ENCODE data around the gene HDAC7.

Gene HDAC7

DNA sequence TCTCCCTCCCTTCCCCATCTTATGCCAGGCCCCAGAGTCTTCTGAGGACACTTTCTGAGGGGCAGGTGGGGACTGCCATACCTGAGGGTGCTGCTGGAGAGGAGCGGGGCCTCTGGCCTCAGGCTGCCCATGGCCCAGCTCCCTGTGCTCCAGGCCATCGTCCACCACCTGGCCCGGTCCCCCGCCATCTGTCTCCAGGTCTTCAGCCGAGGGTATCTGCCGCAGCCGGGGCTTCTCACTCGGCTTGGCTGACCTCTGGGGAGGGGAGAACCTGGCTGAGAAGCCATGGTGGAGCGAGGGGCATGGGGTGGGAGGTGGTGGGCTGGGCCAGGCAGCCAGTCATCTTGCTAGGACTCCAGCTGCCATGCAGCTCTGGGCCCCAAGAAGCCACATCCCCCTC lies 25.0 kb downstream of the HDAC7 start:
- Histone ChIP-seq H3K9me3 (ENCODE audit: control extremely low read depth in 1 of 5, control insufficient read depth in 4 of 5, insufficient read depth in 2 of 5, low read depth in 1 of 5, low read length in 4 of 5) (no peaks in the 10 kb centered on the region), H3K27ac (ENCODE audit: insufficient read depth in 1 of 2, low read depth in 1 of 2, low read length in 2 of 2, poor library complexity in 1 of 2, severe bottlenecking in 2 of 2) (peak overlapping the region in 1 of 2 experiments; percentile 34), H3K4me3 (ENCODE audit: control insufficient read depth in 1 of 7, extremely low read depth in 1 of 7, insufficient read depth in 4 of 7, low read depth in 2 of 7, low read length in 6 of 7) (no peak overlapping the region), H3K36me3 (ENCODE audit: control insufficient read depth in 4 of 4, insufficient read depth in 4 of 4, low read length in 3 of 4) (peaks cover 7 to 92% (median 72%) of the 10 kb centered on the region in 4 experiments), H3K4me1 (ENCODE audit: control extremely low read depth in 1 of 4, control insufficient read depth in 4 of 4, insufficient read depth in 4 of 4, low read length in 3 of 4) (peaks cover 0 to 22% (median 15%) of the 10 kb centered on the region in 4 experiments), H3K27me3 (replicated peaks in 2 of 5; ENCODE audit: control insufficient read depth in 4 of 5, insufficient read depth in 5 of 5, low read length in 4 of 5) (no peaks in the 10 kb centered on the region)
- POLR2A ChIA-PET: no interaction called here
- no peak for DNase-seq
- WGBS (ENCODE audit: insufficient coverage): 92% methylated on average over 2 of the region's 9 CpGs
- CTCF ChIA-PET: interaction anchor here (0.6 to 49.5 kb wide), 8 partner anchors 12 to 79 kb away, joined by 3 to 1391 read pairs (median 4); no protein-coding TSS in a partner anchor

DNA sequence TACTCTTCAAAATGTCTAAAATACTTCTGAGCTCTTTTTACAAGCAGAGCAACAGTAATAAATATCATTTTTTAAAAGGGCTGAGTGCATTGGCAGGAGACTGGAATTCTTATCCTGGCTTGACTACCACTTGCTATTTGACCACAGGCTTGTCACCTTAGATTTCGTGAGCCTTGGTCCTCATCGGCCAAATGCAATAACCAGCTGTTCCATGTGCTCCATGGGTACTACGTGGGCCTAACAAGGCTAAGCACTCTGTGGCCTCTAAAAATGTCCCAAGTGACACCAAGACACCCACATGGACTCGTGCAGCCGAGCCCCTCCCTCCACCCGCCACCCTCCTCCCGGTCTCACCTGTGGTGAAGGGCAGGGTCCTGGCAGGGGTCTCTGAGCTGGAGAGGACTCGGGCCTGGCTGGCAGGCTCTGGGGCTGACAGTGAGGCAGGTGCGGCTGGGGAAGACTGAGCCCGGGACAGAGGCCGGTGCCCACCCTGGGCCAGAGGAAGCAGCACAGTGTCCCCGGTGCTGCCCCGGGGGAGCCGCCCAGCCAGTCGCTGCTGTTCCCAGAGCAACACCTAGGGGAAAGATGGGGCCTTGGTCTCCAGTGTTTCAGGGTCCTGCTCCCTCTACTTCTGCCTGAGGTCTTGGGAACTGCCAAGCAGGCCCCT lies 26.6 kb downstream of the HDAC7 start:
- no peak overlapping the region for H3K27ac ChIP-seq (ENCODE audit: insufficient read depth in 1 of 2, low read depth in 1 of 2, low read length in 2 of 2, poor library complexity in 1 of 2, severe bottlenecking in 2 of 2)
- POLR2A ChIA-PET: interaction anchor here (0.5 kb wide), 1 partner anchor 61 kb away, joined by 5 read pairs; no protein-coding TSS in a partner anchor
- H3K4me3 ChIP-seq (ENCODE audit: control insufficient read depth in 1 of 7, extremely low read depth in 1 of 7, insufficient read depth in 4 of 7, low read depth in 2 of 7, low read length in 6 of 7): no peak overlapping the region
- 100% methylated on average over 6 of the region's 15 CpGs for WGBS (ENCODE audit: insufficient coverage)
- H3K27me3 ChIP-seq (replicated peaks in 2 of 5; ENCODE audit: control insufficient read depth in 4 of 5, insufficient read depth in 5 of 5, low read length in 4 of 5): no peaks in the 10 kb centered on the region
- no peak for DNase-seq
- H3K36me3 ChIP-seq (ENCODE audit: control insufficient read depth in 4 of 4, insufficient read depth in 4 of 4, low read length in 3 of 4): peaks cover 13 to 96% (median 79%) of the 10 kb centered on the region in 4 experiments
- CTCF ChIA-PET: interaction anchor here (0.6 to 49.5 kb wide), 11 partner anchors 8 to 79 kb away, joined by 3 to 1391 read pairs (median 3); partner anchors contain the start of gene RAPGEF3
- H3K9me3 ChIP-seq (ENCODE audit: control extremely low read depth in 1 of 5, control insufficient read depth in 4 of 5, insufficient read depth in 2 of 5, low read depth in 1 of 5, low read length in 4 of 5): no peaks in the 10 kb centered on the region
- H3K4me1 ChIP-seq (ENCODE audit: control extremely low read depth in 1 of 4, control insufficient read depth in 4 of 4, insufficient read depth in 4 of 4, low read length in 3 of 4): peaks cover 0 to 7% (median 2%) of the 10 kb centered on the region in 4 experiments

DNA sequence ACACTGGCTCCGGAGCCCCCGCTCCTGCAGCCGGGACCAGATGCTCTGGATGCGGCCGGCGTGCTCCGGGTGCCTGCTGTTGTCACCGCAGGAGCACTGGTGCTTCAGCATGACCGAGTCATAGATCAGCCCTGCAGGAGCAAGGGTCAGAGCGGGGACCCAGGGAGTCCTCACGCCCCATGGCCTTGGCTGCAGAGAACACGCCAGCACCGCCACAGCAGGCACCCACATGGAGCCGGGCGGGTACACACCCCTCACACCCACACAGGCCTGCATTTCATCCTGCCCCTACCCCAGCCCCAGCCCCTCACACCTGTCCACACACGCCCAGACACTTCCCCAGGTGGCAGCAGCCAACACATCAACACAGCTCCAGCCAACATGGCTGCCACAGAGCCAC lies 27.8 kb downstream of the HDAC7 start:
- Histone ChIP-seq H3K4me1 (ENCODE audit: control extremely low read depth in 1 of 4, control insufficient read depth in 4 of 4, insufficient read depth in 4 of 4, low read length in 3 of 4) (no peaks in the 10 kb centered on the region), H3K36me3 (ENCODE audit: control insufficient read depth in 4 of 4, insufficient read depth in 4 of 4, low read length in 3 of 4) (peaks cover 14 to 98% (median 87%) of the 10 kb centered on the region in 4 experiments), H3K4me3 (ENCODE audit: control insufficient read depth in 1 of 7, extremely low read depth in 1 of 7, insufficient read depth in 4 of 7, low read depth in 2 of 7, low read length in 6 of 7) (no peak overlapping the region), H3K27ac (ENCODE audit: insufficient read depth in 1 of 2, low read depth in 1 of 2, low read length in 2 of 2, poor library complexity in 1 of 2, severe bottlenecking in 2 of 2) (no peak overlapping the region), H3K27me3 (replicated peaks in 2 of 5; ENCODE audit: control insufficient read depth in 4 of 5, insufficient read depth in 5 of 5, low read length in 4 of 5) (no peaks in the 10 kb centered on the region), H3K9me3 (ENCODE audit: control extremely low read depth in 1 of 5, control insufficient read depth in 4 of 5, insufficient read depth in 2 of 5, low read depth in 1 of 5, low read length in 4 of 5) (no peaks in the 10 kb centered on the region)
- DNase-seq: no peak
- 100% methylated on average over 8 of the region's 16 CpGs for WGBS (ENCODE audit: insufficient coverage)
- CTCF ChIA-PET: interaction anchor here (1.0 to 49.5 kb wide), 10 partner anchors 10 to 80 kb away, joined by 3 to 1391 read pairs (median 5); partner anchors contain the start of gene RAPGEF3
- POLR2A ChIA-PET: interaction anchor here (0.7 kb wide), 1 partner anchor 21 kb away, joined by 3 read pairs; no protein-coding TSS in a partner anchor

DNA sequence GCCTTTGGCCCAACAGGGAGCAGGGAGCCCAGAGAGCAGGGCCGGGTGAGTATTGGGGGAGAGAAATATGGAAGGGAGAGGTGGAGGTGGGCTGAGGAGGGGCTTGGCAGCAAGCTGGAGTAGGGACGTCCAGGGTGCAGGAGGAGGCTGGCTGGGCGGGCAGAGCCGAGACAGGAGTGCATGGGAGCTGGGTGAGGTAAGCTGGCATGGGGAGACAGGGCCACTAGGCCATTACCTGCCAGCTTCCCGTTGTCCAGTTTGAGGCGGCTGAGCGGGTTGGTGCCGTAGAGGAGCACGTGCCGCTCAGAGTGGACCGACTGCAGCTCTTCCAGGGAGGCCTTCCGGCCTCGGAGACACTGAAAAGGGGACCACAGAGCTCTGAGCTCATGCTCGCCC lies 28.4 kb downstream of the HDAC7 start:
- DNase-seq: no peak
- POLR2A ChIA-PET: interaction anchor here (0.7 kb wide), 1 partner anchor 22 kb away, joined by 3 read pairs; no protein-coding TSS in a partner anchor
- 95% methylated on average over 13 of the region's 14 CpGs for WGBS (ENCODE audit: insufficient coverage)

DNA sequence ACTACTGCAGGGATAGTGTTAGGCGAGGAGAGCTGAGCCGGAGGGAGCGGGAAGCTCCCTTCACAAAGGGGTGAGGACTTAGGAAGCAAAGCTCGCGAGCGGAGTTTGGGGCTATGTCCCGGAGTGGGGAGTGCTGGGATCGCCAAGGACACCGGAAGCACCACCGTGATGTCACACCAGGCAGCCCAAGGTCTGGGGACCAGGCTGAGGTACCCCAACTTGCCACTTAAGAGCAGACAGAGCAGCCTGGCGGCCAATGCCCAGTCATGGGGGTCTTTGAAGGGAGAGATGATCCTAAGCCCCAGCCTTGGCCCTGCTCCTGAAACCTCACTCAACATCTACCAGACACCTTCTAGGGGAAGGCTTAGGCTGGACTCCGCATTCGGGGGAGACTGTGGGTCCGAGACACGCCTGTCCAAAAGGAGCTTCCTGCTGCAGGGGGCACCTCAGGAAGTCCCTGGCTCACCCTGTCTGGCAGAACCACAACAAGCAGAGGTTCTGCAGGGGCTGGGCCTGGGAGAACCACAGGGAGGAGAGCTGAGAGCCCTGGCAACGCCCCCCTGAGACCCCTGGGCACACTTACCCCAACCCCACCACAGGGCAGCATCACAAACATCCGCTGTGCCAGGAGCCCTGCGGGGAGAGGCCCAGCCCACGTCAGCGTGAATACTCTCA lies 28.9 kb downstream of the HDAC7 start:
- POLR2A ChIA-PET: no interaction called here
- CTCF ChIA-PET: interaction anchor here (0.9 to 49.5 kb wide), 7 partner anchors 11 to 74 kb away, joined by 4 to 1391 read pairs (median 42); partner anchors contain the start of genes ENDOU, RAPGEF3 and RPAP3
- Histone ChIP-seq H3K4me3 (ENCODE audit: control insufficient read depth in 1 of 7, extremely low read depth in 1 of 7, insufficient read depth in 4 of 7, low read depth in 2 of 7, low read length in 6 of 7) (no peak overlapping the region), H3K27me3 (replicated peaks in 2 of 5; ENCODE audit: control insufficient read depth in 4 of 5, insufficient read depth in 5 of 5, low read length in 4 of 5) (no peaks in the 10 kb centered on the region), H3K36me3 (ENCODE audit: control insufficient read depth in 4 of 4, insufficient read depth in 4 of 4, low read length in 3 of 4) (peaks cover 18 to 99% (median 90%) of the 10 kb centered on the region in 4 experiments), H3K4me1 (ENCODE audit: control extremely low read depth in 1 of 4, control insufficient read depth in 4 of 4, insufficient read depth in 4 of 4, low read length in 3 of 4) (no peaks in the 10 kb centered on the region), H3K9me3 (ENCODE audit: control extremely low read depth in 1 of 5, control insufficient read depth in 4 of 5, insufficient read depth in 2 of 5, low read depth in 1 of 5, low read length in 4 of 5) (no peaks in the 10 kb centered on the region), H3K27ac (ENCODE audit: insufficient read depth in 1 of 2, low read depth in 1 of 2, low read length in 2 of 2, poor library complexity in 1 of 2, severe bottlenecking in 2 of 2) (no peak overlapping the region)
- DNase-seq: no peak
- 90% methylated on average over 13 of the region's 20 CpGs for WGBS (ENCODE audit: insufficient coverage)

More for the DNA sequence above, 28.4 kb downstream of the HDAC7 start:
- Histone ChIP-seq H3K4me3 (ENCODE audit: control insufficient read depth in 1 of 7, extremely low read depth in 1 of 7, insufficient read depth in 4 of 7, low read depth in 2 of 7, low read length in 6 of 7) (no peak overlapping the region), H3K36me3 (ENCODE audit: control insufficient read depth in 4 of 4, insufficient read depth in 4 of 4, low read length in 3 of 4) (peaks cover 16 to 98% (median 89%) of the 10 kb centered on the region in 4 experiments), H3K9me3 (ENCODE audit: control extremely low read depth in 1 of 5, control insufficient read depth in 4 of 5, insufficient read depth in 2 of 5, low read depth in 1 of 5, low read length in 4 of 5) (no peaks in the 10 kb centered on the region), H3K27ac (ENCODE audit: insufficient read depth in 1 of 2, low read depth in 1 of 2, low read length in 2 of 2, poor library complexity in 1 of 2, severe bottlenecking in 2 of 2) (no peak overlapping the region), H3K4me1 (ENCODE audit: control extremely low read depth in 1 of 4, control insufficient read depth in 4 of 4, insufficient read depth in 4 of 4, low read length in 3 of 4) (no peaks in the 10 kb centered on the region), H3K27me3 (replicated peaks in 2 of 5; ENCODE audit: control insufficient read depth in 4 of 5, insufficient read depth in 5 of 5, low read length in 4 of 5) (no peaks in the 10 kb centered on the region)
- CTCF ChIA-PET: interaction anchor here (1.3 to 49.5 kb wide), 7 partner anchors 10 to 74 kb away, joined by 4 to 1391 read pairs (median 42); partner anchors contain the start of genes ENDOU, RAPGEF3 and RPAP3

DNA sequence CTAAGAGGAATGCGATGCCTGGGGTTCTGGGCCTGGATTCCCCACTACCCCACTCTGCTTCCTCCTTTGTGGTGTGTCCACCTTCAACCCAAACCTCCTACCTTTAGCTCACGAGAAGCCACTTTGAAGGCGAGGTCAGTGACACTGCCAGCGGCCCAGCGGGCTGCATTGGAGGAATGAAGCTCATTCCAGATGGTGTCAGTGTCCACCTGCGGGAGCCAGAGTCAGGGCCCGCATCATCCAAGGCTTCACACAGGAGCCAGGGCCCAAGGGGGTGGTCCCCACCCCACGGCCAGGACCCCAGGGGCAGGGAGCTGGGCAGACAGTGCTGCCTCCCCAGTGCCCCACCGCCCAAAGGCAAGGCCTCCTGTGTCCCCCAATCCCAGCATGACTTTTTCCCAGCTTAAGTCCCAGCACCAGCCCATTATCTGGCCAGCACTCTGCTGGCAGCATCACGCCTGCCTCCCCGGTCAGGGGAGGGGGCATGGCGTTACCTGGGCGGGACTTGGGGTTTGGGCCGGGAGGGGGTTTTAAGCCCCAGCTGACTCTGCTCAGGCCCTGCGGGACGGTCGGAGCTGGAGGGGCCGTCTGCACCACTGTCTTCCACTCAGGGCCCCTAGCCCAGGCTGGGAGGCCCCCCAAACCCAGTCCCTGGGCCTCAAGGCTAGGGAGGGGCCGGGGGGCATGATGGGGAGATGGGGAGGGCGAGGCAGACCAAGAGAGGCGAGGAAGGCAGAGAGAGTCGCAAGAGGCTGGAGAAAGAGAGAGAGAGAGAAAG lies 29.8 kb downstream of the HDAC7 start:
- no peak for DNase-seq
- CTCF ChIA-PET: interaction anchor here (0.7 to 49.5 kb wide), 8 partner anchors 9 to 73 kb away, joined by 3 to 1391 read pairs (median 26); partner anchors contain the start of genes ENDOU, RAPGEF3 and RPAP3
- POLR2A ChIA-PET: no interaction called here

More for the DNA sequence above, 29.8 kb downstream of the HDAC7 start:
- Histone ChIP-seq H3K36me3 (ENCODE audit: control insufficient read depth in 4 of 4, insufficient read depth in 4 of 4, low read length in 3 of 4) (peaks cover 21 to 99% (median 92%) of the 10 kb centered on the region in 4 experiments), H3K9me3 (ENCODE audit: control extremely low read depth in 1 of 5, control insufficient read depth in 4 of 5, insufficient read depth in 2 of 5, low read depth in 1 of 5, low read length in 4 of 5) (no peaks in the 10 kb centered on the region), H3K4me3 (ENCODE audit: control insufficient read depth in 1 of 7, extremely low read depth in 1 of 7, insufficient read depth in 4 of 7, low read depth in 2 of 7, low read length in 6 of 7) (no peak overlapping the region), H3K27ac (ENCODE audit: insufficient read depth in 1 of 2, low read depth in 1 of 2, low read length in 2 of 2, poor library complexity in 1 of 2, severe bottlenecking in 2 of 2) (no peak overlapping the region), H3K4me1 (ENCODE audit: control extremely low read depth in 1 of 4, control insufficient read depth in 4 of 4, insufficient read depth in 4 of 4, low read length in 3 of 4) (no peaks in the 10 kb centered on the region), H3K27me3 (replicated peaks in 2 of 5; ENCODE audit: control insufficient read depth in 4 of 5, insufficient read depth in 5 of 5, low read length in 4 of 5) (no peaks in the 10 kb centered on the region)
- 98% methylated on average over 12 of the region's 22 CpGs for WGBS (ENCODE audit: insufficient coverage)
